C4-2B (cell line): ENCODE results near the gene MIOX.

Source experiments
- CTCF ChIP-seq: fragments of 450-650 bp; conservative IDR thresholded peaks from 2 replicates; pipeline ENCODE4 v1.5.1; 2017; ENCODE audit warnings: mild to moderate bottlenecking
- ZFX ChIP-seq: fragments of 450-650 bp; IDR thresholded peaks from 2 replicates; pipeline ENCODE4 v1.6.1; 2017

DNA sequence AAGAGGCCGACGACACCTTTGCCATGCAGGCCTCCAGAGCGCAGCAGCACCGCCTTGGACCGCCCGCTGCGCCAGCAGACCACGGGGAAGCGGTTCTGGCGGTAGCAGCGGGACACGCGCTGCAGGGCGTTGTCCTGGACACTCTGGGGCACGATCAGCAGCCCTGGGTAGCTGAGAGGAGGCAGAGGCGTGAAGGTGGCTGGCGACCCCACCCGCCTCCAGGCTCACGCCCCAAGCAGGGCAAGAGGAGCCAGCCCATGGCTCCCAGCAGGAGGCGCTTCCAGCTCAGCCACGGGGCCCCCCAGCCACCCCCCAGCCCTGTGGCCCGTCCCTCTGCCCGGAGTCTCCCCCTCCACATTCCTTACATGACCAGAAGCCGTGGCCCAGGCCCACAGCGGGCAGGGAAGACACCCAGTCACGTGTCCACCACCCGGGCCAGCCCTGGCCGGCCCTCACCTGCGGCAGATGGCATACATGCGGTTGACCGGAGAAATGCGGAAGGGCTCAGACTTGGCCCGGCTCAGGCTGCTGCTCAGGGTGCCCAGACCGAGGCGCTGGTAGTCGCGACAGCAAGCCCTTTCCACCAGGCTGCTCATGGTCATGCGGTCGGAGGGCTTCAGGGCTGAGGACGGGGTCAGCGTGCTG lies 27.0 kb upstream of the MIOX start:
- TF ChIP-seq CTCF (no peak), ZFX (no peak)
